ENCODE measurements around the gene GNG7.
"Not testable (repeated sequence)": the region's sequence is repeated elsewhere in the genome, so short reads cannot be mapped to it uniquely, and the experiment has no call there.

The GNG7 gene

GRCh38 chr19:2477732-2478191 lies 224.7 kb downstream of the GNG7 start:
- Mint-ChIP-seq H3K4me1 (ENCODE audit: low read depth in 2 of 2) (peaks cover 22 to 30% of the 10 kb centered on the region in 2 donors), H3K9me3 (no peaks in the 10 kb centered on the region), H3K27ac (peak overlapping the region; percentile 95 to 99), H3K27me3 (no peaks in the 10 kb centered on the region), H3K36me3 (ENCODE audit: insufficient read depth) (peaks cover 55% of the 10 kb centered on the region), H3K4me3 (peak overlapping the region; percentile 87 to 96)
- DNase-seq (peak in 2 of 3 experiments; percentile 27), ATAC-seq (replicated peaks) (no peak)

GRCh38 chr19:2477141-2477710 lies 225.3 kb downstream of the GNG7 start:
- ATAC-seq (replicated peaks): no peak
- peak overlapping the region; percentile 95 to 99 for H3K27ac Mint-ChIP-seq
- peaks cover 22 to 30% of the 10 kb centered on the region in 2 donors for H3K4me1 Mint-ChIP-seq (ENCODE audit: low read depth in 2 of 2)
- H3K9me3 Mint-ChIP-seq: no peaks in the 10 kb centered on the region
- H3K27me3 Mint-ChIP-seq: no peaks in the 10 kb centered on the region
- H3K36me3 Mint-ChIP-seq (ENCODE audit: insufficient read depth): peaks cover 56% of the 10 kb centered on the region
- peak in 1 of 3 experiments; percentile 46 for DNase-seq
- peak overlapping the region; percentile 87 to 96 for H3K4me3 Mint-ChIP-seq

- Mint-ChIP-seq H3K27me3 (no peaks in the 10 kb centered on the region), H3K4me1 (ENCODE audit: low read depth in 2 of 2) (peaks cover 22 to 30% of the 10 kb centered on the region in 2 donors)
Observed at GRCh38 chr19:2476451-2477140, 225.9 kb downstream of the GNG7 start.

GRCh38 chr19:2475702-2476450 lies 226.6 kb downstream of the GNG7 start, which contains the start of gene GADD45B:
GADD45B (plus strand) TSS chr19:2476127; CDS start chr19:2476359, 232 bp downstream.
- peak; percentile 61 for ATAC-seq (replicated peaks)
- peaks cover 22 to 30% of the 10 kb centered on the region in 2 donors for H3K4me1 Mint-ChIP-seq (ENCODE audit: low read depth in 2 of 2)
- H3K27me3 Mint-ChIP-seq: no peaks in the 10 kb centered on the region
- no peaks in the 10 kb centered on the region for H3K9me3 Mint-ChIP-seq
- DNase-seq: peak; percentile 98 to 99 (median 98)
- H3K4me3 Mint-ChIP-seq: peak within 1 kb of the TSS; percentile 87 to 96
- H3K27ac Mint-ChIP-seq: peak within 1 kb of the TSS; percentile 95 to 99
- peaks cover 56% of the 10 kb centered on the region for H3K36me3 Mint-ChIP-seq (ENCODE audit: insufficient read depth)

More at GRCh38 chr19:2476451-2477140, 225.9 kb downstream of the GNG7 start:
- H3K4me3 Mint-ChIP-seq: peak overlapping the region; percentile 87 to 96
- H3K9me3 Mint-ChIP-seq: no peaks in the 10 kb centered on the region
- peak overlapping the region; percentile 95 to 99 for H3K27ac Mint-ChIP-seq
- peaks cover 56% of the 10 kb centered on the region for H3K36me3 Mint-ChIP-seq (ENCODE audit: insufficient read depth)
- ATAC-seq (replicated peaks): peak; percentile 4
- peak; percentile 42 to 50 (median 49) for DNase-seq

- Mint-ChIP-seq H3K36me3 (ENCODE audit: insufficient read depth) (peaks cover 56% of the 10 kb centered on the region), H3K27me3 (no peaks in the 10 kb centered on the region), H3K4me3 (peak overlapping the region; percentile 87 to 96), H3K27ac (peak overlapping the region; percentile 95 to 99), H3K4me1 (ENCODE audit: low read depth in 2 of 2) (peaks cover 22 to 30% of the 10 kb centered on the region in 2 donors), H3K9me3 (no peaks in the 10 kb centered on the region)
- DNase-seq: peak; percentile 39 to 61 (median 47)
- ATAC-seq (replicated peaks): peak; percentile 16
Observed at GRCh38 chr19:2475018-2475701, 227.3 kb downstream of the GNG7 start.

GRCh38 chr19:2474232-2475017 lies 228.1 kb downstream of the GNG7 start:
- no peaks in the 10 kb centered on the region for H3K27me3 Mint-ChIP-seq
- H3K36me3 Mint-ChIP-seq (ENCODE audit: insufficient read depth): peaks cover 48% of the 10 kb centered on the region
- peaks cover 24 to 28% of the 10 kb centered on the region in 2 donors for H3K4me1 Mint-ChIP-seq (ENCODE audit: low read depth in 2 of 2)
- H3K27ac Mint-ChIP-seq: peak overlapping the region in 1 of 2 donors; percentile 99
- H3K4me3 Mint-ChIP-seq: peak overlapping the region; percentile 87 to 96
- no peaks in the 10 kb centered on the region for H3K9me3 Mint-ChIP-seq
- DNase-seq: peak; percentile 77 to 88 (median 84)
- peak; percentile 52 for ATAC-seq (replicated peaks)

- ATAC-seq (replicated peaks); DNase-seq; H3K27me3 Mint-ChIP-seq; H3K36me3 Mint-ChIP-seq (ENCODE audit: insufficient read depth); H3K27ac Mint-ChIP-seq; H3K9me3 Mint-ChIP-seq; H3K4me3 Mint-ChIP-seq; H3K4me1 Mint-ChIP-seq (ENCODE audit: low read depth in 2 of 2): not testable (repeated sequence)
Observed at GRCh38 chr19:2469915-2470200, 232.6 kb downstream of the GNG7 start.

GRCh38 chr19:2469102-2469914 lies 233.2 kb downstream of the GNG7 start:
- Mint-ChIP-seq H3K36me3 (ENCODE audit: insufficient read depth) (peaks cover 3% of the 10 kb centered on the region), H3K4me3 (no peak overlapping the region), H3K27ac (no peak overlapping the region), H3K27me3 (no peaks in the 10 kb centered on the region), H3K4me1 (ENCODE audit: low read depth in 2 of 2) (peaks cover 0 to 2% of the 10 kb centered on the region in 2 donors), H3K9me3 (no peaks in the 10 kb centered on the region)
- no peak for ATAC-seq (replicated peaks)
- no peak for DNase-seq

GRCh38 chr19:2468596-2468995 lies 233.9 kb downstream of the GNG7 start:
- Mint-ChIP-seq H3K9me3 (no peaks in the 10 kb centered on the region), H3K27ac (no peak overlapping the region), H3K36me3 (ENCODE audit: insufficient read depth) (peaks cover 3% of the 10 kb centered on the region), H3K4me3 (no peak overlapping the region), H3K27me3 (no peaks in the 10 kb centered on the region), H3K4me1 (ENCODE audit: low read depth in 2 of 2) (peaks cover 0 to 2% of the 10 kb centered on the region in 2 donors)
- DNase-seq: no peak
- no peak for ATAC-seq (replicated peaks)

- H3K27me3 Mint-ChIP-seq: no peaks in the 10 kb centered on the region
- DNase-seq (no peak), ATAC-seq (replicated peaks) (no peak)
- no peak overlapping the region for H3K4me3 Mint-ChIP-seq
- H3K36me3 Mint-ChIP-seq (ENCODE audit: insufficient read depth): no peaks in the 10 kb centered on the region
- no peaks in the 10 kb centered on the region for H3K9me3 Mint-ChIP-seq
- H3K4me1 Mint-ChIP-seq (ENCODE audit: low read depth in 2 of 2): peaks cover 4 to 7% of the 10 kb centered on the region in 2 donors
- no peak overlapping the region for H3K27ac Mint-ChIP-seq
Observed at GRCh38 chr19:2464389-2464788, 238.1 kb downstream of the GNG7 start.

- peak overlapping the region in 1 of 2 donors; percentile 49 for H3K27ac Mint-ChIP-seq
- DNase-seq; ATAC-seq (replicated peaks); H3K4me1 Mint-ChIP-seq (ENCODE audit: low read depth in 2 of 2); H3K36me3 Mint-ChIP-seq (ENCODE audit: insufficient read depth); H3K4me3 Mint-ChIP-seq; H3K27me3 Mint-ChIP-seq; H3K9me3 Mint-ChIP-seq: not testable (repeated sequence)
Observed at GRCh38 chr19:2463694-2464093, 238.8 kb downstream of the GNG7 start.
